Omental fat pad (tissue), 4 donors: Measurements from ENCODE around the gene LRP8. TPM values are rescaled to one million over a fixed set of nuclear protein-coding genes. Genes with fewer than 3 reads are reported as not detected.

Source experiments
- ATAC-seq: fragments of 150-250 bp; one replicate; pipeline ENCODE4 v1.9.1; 2016; ENCODE audit warnings: mild to moderate bottlenecking, moderate library complexity; ENCODE audit not compliant: low FRiP score
- DNase-seq: peaks from one replicate; pipeline ENCODE4 v3.0.0-alpha.2; 2019; ENCODE audit warnings: low spot score
- total RNA-seq, 4 donors: library from RNA; depleted of rRNA; stranded (reverse); fragments of >200 nt; gene quantifications; one replicate each; pipeline ENCODE4 v1.1.0, GENCODE V29; 2016
- TF ChIP-seq, protein P1 (sequence below), 3 donors: fragments of 450-650 bp; IDR thresholded peaks; one replicate each; pipeline ENCODE4 v1.5.1; 2016 to 2017; ENCODE audit warnings: antibody characterized with exemption in 3 of 3, mild to moderate bottlenecking in 3 of 3, moderate library complexity in 2 of 3

LRP8 gene
- total RNA-seq, 4 donors from 2014 or later = 1.6 to 22.0 (median 7.4) TPM

DNA sequence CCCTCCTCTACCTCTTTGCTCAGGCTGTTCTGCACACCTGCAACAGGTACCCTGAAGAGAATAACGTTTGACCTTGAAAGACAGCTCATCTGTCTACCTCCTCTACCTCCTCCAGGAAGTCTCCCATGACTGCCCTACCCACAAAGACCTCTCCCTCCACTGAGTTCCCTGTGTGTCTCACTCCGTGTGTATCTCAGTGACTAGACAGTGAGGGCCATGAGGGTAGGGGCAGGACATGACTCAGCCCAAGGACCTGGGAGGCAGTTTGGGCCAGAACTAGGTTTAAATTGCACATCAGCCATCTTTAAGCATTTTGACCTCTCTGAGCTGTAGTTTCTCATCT, 32.0 kb upstream of the LRP8 start:
- ATAC-seq = no peak
- no peak for DNase-seq

DNA sequence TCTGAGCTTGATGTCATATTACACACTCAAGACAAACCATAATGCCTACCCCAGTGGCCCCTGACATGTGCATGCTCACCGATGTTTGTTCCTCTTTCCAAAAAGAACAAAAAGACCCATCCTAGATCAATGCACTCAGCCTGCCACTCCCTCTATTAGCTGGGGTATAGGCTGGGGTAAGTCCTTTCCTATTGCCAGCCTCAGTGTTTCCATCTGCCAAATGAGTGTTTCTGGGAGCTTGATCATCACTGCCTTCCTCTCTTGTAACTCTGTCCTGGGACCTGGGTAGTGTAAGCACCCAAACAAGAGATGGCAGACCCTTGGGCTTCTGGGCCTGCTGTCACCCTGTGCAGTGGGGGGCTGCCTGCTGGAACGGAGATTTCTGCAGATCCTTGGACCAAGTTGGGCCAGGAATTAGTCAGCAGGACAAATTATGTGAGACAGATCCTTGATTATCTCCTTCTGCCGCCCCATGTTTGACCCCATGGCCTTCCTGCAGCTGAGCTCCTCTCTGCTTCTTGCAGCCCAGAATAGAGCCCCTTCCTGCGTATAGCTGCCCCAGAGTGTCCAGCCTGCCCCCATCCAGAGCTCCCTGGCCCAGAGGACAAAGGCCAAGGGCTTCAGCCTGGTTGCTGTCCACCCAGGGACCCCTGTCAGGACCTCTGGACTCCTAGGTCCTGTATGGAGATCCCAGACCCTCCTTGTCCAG, 31.5 kb upstream of the LRP8 start:
- ATAC-seq = no peak
- TF ChIP-seq, protein P1, sequence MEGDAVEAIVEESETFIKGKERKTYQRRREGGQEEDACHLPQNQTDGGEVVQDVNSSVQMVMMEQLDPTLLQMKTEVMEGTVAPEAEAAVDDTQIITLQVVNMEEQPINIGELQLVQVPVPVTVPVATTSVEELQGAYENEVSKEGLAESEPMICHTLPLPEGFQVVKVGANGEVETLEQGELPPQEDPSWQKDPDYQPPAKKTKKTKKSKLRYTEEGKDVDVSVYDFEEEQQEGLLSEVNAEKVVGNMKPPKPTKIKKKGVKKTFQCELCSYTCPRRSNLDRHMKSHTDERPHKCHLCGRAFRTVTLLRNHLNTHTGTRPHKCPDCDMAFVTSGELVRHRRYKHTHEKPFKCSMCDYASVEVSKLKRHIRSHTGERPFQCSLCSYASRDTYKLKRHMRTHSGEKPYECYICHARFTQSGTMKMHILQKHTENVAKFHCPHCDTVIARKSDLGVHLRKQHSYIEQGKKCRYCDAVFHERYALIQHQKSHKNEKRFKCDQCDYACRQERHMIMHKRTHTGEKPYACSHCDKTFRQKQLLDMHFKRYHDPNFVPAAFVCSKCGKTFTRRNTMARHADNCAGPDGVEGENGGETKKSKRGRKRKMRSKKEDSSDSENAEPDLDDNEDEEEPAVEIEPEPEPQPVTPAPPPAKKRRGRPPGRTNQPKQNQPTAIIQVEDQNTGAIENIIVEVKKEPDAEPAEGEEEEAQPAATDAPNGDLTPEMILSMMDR (IDR thresholded peaks at IDR 0.05) = no peak
- no peak for DNase-seq

More for the DNA sequence above, 32.0 kb upstream of the LRP8 start:
- TF ChIP-seq, protein P1 (IDR thresholded peaks at IDR 0.05) = no peak

DNA sequence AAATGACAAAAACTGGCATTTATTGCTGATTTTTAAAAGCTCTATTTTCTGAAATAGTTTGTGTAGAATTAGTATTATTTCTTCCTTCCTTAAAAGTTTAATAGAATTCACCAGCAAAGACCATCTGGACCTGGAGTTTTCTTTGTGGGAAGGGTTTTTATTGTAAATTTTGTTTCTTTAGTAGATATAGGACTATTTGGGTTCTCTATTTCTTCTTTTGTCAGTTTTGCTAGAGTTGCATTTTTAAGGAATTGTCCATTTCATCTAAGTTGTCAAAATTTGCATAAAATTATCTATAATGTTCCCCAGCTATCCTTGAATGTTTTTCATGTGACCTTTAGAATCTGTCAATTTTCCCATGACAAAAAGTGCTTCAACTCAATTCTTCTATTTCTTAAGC, 28.8 kb upstream of the LRP8 start:
- TF ChIP-seq, protein P1 (IDR thresholded peaks at IDR 0.05) = no peak
- no peak for DNase-seq

DNA sequence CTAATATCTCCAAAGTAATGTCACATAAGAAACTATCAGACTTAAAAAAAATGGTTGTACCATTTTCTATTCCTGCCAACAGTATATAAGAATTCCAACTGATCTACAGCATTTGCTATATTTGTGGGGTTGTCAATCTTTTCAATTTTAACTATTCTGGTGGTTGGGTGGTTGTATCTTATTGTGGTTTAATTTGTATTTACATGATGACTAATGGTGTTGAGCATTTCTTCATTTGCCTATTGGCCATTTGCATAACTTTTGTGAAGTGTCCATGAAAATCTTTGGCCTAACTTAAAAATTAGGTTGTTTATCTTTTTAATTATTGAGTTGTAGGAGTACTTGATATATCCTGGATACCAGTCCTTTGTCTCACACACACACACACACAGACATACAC, 26.2 kb upstream of the LRP8 start:
- no peak for ATAC-seq
- TF ChIP-seq, protein P1 (IDR thresholded peaks at IDR 0.05) = no peak

More for the DNA sequence above, 28.8 kb upstream of the LRP8 start:
- no peak for ATAC-seq

DNA sequence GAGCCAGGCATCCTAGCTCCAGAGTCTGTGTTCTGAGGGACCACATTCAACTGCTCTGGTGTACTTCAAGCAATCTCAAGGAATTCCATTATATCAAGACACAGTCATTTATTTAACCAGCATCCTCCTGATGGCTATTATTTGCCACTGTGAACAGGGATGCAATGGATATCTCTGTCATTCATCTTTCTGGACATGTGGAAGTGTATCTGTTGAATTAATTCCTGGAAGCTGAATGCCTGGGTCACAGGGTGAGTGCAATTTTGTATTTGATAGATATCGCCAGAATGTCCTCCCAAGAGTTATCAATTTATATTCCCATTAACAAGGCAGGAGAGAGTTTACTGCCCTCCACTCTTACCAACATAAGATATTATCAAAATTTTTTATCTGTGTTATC, 24.7 kb upstream of the LRP8 start:
- TF ChIP-seq, protein P1 (IDR thresholded peaks at IDR 0.05) = no peak
- DNase-seq = no peak
- ATAC-seq = no peak

More for the DNA sequence above, 26.2 kb upstream of the LRP8 start:
- DNase-seq = no peak

DNA sequence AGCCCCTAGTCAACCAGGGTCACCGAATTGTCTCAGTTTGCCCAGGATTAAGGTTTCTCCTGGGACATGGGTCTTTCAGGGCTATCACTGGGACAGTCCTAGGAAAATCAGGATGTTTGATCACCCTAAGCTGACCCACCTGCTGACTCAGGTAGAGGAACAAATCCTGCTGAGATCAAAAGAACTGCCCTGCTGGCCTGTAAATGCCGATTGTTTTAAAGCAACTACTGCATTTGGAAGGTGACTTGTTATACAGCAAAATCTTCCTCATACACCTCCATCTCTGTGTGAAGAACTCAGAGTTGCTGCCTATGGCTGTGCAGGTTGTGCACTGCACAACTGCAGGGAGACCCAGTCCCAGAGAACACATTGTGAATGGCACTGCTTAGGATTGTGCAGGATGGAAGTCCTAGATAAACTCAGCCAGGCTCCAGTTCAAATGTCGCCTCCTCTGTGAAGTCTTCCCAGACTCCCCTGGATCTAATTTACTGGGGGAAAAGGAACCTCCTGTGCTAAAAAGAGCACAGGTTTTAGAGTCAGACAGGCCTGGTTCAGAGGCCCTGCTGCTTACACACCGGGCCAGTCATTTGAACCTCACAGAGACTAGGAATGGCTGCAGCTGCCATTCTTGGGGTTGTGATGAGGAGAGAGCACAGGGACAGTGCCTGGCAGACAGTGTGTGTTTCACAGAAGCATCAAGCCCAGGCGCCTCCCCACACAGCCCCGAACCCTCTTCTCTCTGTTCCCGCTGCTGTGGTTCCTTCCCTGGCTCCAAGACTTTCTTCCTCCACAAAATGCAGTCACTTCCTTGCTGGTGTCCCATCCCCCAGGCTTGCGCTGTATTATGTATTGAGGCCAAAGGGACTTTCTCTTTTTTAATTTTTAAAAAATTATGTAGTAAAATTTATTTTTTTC, 23.2 kb upstream of the LRP8 start:
- ATAC-seq = no peak
- DNase-seq = no peak
- TF ChIP-seq, protein P1 (IDR thresholded peaks at IDR 0.05) = no peak
